Measurements from ENCODE around the gene UBL4B.
"Not testable (repeated sequence)": the region's sequence is repeated elsewhere in the genome, so short reads cannot be mapped to it uniquely, and the experiment has no call there.

UBL4B gene, protein sequence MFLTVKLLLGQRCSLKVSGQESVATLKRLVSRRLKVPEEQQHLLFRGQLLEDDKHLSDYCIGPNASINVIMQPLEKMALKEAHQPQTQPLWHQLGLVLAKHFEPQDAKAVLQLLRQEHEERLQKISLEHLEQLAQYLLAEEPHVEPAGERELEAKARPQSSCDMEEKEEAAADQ

DNA sequence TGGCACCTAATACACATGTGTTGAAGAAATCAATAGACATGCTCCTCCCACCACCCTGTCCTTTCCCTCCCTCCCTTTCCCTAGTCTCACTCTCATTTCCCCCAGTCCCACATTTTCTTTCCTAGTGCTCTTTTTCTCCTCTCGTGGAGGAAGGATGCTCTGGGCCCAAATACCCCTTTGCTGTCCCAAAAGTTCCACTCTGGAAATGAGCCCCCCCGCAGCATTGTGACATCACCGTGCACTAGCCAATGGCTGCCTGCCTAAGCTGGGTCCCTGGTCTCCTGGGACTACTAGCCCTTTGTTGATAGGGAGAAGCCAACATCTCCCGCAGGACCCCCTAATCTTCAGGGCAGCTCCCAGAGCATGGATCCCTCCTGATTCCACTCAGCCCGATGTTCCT is at the start of gene UBL4B:
TSS of gene UBL4B (plus strand) at position 301 of the 400 bp plus-strand sequence. CDS start at position 393, 92 bp downstream.
- no peak for DNase-seq

DNA sequence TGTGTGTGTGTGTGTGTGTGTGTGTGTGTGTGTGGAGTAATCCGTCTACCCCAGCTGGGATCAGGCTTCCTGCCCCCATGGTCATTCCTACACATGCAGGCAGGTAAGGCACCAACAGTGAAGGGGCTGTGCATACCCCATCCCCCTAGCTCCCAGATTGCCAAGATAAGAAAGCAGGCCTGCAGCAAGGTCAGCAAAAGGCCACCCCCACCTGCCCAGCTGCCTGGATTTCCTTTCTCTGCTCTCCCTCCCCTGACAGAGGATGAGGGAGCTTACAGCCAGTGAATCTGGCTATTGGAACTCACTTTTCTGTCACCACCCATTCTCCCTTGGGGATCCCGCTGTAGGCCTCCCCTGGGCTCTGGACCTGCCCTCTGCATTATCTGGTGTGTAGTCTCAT is 49.6 kb upstream of the UBL4B start:
- no peak for DNase-seq

DNA sequence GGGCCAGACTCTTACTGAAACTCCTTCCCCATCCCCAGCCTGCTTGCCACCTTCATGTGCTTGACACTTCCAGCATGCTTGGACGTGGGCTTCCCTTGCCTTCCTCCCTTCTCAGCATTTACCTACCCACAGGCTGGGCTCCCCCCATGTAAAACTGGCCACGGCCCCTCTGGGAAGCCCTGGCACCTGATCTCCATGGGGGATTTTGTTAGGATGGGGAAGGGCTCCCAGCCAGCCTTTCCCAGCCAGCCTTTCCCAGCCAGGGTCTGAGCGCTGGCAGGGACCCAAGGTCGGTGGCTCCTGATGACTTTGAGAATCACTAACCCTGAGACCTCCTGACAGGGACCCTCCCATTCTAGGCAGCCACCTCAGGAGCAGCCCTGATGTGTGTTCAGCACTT is 48.5 kb upstream of the UBL4B start:
- no peak for DNase-seq

DNA sequence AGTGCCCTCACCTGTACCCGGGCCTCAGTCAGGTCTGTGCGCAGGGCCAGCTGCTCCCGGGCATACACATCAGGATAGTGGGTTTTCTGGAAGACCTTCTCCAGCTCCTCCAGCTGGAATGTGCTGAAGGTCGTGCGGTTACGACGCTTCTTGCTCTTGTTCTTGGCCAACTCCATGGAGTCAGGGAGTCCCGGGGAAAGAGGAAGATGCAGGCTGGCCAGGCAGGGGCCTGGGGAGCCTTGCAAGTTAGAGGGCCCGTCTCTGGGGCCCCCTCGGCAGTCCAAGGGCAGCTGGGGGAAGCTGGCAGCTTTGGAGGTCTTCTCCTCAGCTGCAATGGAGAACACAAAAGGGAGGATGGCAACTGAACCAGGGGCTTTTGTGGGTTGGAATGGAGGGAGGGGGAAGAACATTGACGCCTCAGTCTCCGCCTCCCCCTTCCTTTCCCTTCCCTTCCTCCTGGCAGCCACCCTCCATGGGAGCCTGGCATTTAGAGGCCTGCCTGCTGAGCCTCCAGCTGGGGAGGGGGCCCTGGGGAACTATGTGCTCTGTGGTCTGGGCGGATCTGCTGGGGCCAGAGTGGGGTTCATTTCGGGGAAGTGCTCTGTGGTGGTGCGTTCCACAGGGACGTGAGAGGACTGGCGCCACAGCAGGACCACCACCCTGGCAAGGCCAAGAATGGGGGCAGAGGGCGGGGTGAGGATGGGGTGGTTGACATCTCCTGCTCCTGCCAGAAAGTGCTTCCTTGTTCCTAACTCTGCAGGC is 47.5 kb upstream of the UBL4B start:
- DNase-seq = no peak

DNA sequence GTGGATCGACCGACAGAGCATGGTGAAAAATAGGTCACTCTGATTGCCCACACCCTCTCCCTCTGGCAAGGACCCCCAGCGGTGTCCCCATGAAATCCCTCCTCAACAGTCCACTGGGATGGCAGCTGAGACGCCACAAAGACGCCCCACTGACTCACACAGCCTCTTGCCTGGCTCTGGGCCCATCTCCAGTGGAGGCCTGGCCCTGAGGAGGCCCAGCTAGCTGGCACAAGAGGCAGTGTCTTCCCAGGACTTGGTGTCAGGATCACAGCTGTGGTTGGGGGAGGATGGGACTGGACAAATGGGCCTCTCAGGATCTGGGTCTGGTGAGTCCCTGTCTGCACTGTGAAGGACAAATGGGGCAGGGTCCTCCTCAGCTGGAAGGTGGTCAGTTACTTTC is 46.4 kb upstream of the UBL4B start:
- no peak for DNase-seq

DNA sequence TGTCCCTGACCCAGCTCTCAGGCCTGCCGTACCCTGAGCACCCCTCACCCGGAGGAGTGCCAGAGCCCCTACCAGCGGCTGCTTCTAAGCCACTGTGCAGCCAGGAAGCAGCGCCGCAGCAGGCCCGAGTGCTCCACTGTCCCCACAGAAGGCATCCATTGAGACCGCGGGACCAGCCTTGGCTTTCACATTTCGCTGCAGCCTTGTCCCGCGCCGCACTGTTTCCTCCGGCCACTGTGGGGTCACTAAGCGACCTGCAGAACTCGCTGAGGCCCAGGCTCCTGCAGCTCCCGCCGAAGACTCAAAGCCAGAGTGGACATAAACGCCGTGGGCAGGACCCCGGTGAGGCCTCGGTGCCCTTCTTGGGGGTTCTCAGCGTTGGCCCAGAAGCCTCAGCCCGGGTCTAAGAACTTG is 44.8 kb upstream of the UBL4B start:
- no peak for DNase-seq

DNA sequence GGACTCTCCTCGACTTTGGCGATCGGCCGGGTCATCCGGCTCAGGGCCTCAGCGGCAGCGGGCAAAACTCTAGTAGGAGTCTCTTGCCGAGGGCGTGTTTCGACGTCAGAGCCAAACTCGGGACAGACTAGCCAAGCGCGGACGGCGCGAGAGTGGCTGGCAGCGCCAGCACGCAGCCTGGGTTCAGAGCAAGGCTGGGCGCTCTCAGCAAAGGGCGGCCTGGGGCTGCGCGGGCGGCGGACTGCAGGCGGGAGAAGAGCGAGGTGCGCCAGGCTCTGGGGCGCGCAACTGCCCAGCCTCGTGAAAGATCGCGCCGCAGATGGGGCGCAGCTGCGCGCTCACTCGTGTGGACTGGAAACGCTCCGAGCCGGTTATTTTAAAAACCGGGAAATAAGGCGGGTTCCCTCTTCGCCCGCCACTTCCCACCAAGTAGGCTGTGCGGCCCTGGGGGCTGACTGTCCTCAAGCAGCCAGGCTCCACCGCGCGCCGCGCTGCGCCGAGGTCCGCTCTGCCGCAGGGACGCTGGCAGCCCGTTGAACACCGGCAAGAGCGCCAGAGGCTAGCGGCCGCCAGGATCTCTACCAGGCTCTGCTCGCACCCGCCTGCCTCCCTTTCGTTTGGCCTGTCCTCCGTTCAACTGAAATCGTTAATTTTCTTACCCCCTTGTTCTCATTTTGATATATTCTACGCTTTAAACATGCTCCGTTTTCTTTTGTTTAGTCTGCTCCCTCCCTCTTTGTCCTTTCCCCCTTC is 44.2 kb upstream of the UBL4B start:
- DNase-seq = no peak

DNA sequence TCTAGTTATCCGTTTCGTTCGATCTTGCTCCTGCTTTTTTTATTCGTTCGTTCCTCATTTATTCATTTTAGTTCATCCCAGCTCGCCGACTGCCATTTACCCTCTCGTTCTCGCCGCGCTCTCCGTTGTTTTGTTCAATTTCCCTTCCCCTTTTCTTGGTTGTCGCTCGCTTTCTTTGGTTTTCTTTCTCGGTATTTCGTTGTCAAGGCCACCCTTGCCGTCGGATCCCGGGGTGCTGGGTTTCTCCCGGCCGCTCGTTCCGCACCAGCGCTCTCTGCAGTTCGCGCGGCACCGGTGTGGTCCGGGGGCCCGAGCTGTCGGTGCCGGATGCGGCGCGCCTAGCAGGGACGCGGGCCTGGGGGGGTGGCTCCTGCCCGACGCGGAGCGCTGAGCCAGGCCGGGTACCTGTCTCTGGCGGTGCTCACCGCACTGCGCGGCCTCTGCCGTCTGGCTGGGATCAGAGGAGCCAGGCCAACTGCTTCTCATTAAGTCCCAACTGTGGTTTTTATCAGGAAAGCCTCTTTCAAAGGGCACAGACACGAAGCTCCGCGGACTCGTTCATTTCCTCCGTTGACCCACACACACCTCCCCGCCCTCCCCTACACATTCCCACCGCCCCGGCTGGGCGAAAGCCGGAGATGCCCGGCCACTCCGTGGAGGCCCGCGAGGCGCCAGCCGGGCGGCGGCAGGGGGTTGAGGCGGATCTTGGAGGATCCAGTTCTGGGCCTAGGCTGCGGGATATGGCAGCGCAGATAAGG is 43.4 kb upstream of the UBL4B start:
- DNase-seq = no peak

DNA sequence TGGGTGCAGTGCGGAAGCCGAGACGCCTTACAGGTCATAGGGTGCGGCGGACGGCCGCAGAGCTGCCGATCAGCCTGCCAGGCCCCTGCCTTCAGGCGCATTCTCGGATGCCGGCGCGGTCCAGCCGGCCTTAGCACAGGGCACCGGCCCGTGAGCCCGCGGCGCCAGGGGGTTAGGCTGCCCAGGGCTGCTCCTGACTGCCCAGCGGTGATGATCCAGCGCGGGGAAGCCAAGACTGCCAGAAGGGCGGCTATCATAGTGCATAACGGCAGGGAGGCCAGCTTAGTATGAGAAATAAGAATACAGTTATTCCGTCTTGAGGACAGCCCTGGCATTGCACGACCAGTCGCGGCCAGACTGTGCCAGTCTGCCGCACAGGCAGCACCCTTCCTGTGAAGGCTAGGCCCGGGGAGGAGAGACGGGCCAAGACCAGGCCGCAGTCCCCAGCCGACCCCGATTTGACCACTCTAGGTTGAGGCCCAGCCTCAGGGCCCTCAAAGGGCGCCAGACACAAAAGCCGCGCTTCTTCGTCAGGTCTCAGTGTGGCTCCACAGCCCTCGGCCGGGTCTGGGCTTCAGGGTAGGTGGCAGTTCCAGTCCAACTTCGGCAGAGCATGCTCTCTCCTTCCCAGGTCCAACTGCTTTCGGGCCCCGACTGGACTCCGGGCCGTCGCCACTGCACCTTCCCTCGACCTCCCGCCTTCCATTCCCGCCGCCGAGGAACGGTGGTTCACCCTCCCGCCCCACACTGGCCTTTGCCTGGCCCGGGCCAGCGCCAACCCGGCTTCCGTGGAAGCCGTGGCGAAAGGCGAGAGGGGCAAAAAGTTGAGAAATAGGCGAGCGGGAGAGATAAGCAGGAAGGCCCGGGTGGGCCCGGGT is 42.6 kb upstream of the UBL4B start:
- DNase-seq = no peak

DNA sequence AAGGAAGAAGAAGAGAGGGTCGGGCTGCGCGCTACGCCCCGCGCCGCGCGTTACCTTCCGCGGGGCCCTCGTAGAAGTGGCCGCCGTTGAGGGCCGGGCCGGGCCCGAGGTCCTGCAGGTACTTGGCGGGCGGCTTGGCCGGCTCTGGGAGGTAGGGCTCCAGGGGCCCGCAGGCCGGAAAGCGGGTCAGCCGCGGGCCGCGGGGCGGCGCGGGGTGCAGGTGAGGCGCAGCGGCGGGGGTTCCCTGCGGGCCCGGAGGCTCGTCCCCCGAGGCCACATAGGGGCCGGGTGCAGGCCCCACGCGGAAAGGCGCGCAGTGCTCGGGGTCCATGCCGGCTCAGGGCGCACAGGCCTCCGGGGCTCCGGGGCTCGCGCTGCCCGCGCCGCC is 42.0 kb upstream of the UBL4B start:
- no peak for DNase-seq

DNA sequence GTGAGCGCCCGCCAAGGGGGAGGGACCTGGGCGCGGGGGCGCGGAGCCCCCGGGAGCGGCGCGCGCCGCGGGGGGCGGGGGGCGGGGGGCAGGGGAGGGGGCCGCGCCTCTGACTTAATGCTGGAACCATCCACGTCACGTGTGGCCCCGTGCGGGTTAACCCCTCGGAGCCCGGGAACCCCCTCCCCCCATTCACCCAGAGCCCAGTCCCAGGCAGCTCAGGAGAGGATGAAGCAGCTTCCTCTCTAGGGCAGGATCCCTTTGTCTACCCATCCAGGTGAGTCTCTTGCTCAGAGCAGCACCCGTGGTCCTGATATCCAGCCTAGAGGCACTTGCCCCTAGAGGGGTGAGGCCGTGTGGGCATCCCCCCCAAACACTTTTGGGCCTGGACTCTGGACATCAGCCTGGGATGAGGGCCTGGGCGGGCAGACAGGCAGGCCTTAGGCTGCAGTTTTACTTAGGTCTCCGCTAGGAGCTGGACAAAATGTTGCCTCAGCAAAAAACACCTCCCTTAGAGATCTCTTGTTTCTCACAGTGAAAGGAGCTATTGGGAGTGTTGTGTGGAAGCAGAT is 41.5 kb upstream of the UBL4B start, which contains the start of gene ALX3:
TSS of gene ALX3 (minus strand) at position 2 of the 572 bp plus-strand sequence. CDS start 60 bp downstream, outside the sequence.
- DNase-seq = no peak

DNA sequence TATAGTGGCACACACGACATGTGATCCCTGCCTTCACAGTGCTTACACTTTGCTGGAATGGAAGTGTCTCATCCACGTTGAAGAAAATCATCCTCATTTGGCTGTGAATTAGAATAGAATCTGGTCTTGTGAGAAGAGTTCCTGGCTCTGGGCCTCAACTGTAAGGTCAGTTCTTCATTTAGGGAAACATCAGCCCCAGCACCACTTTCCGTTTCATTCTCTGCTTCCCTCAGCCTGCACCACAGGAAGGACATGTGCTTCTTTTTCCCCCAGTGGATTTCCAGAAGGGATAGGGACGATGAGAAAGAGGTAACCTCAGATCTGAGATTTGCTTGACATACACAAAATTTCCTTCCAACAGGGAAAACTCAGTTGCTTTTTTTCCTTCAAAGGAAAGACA is 38.1 kb upstream of the UBL4B start:
- no peak for DNase-seq

DNA sequence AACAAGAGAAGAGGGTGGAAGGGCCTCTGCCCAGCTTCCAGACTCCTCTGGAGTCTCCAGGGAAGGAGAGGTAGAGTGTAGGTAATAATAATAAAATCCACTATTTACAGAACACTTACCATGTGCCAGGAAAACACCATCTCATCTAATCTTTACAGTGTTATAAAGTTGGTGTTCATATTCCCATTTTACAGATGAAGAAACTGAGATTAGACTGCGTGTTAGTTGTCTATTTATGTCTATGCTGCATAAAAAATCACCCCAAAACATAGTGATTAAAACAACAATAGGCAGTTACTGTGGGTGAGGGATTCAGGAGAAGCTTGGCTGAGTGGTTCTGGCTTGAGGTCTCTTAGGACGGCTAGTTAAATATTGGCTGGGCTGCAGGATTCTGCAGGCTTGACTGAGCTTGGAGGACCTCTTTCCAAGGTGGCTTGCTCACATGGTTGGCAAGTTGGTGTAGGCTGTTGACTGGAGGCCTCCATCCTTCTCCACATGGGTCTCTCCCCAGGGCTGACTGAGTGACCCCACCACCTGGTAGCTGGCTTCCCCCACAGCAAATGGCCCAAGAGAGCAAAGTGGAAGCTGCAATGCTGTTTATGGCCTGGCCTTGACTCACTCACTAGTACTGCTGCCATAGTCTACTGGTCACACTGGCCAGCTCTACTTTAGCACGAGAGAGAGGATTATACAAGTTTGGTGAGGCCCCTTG is 35.3 kb upstream of the UBL4B start:
- no peak for DNase-seq

DNA sequence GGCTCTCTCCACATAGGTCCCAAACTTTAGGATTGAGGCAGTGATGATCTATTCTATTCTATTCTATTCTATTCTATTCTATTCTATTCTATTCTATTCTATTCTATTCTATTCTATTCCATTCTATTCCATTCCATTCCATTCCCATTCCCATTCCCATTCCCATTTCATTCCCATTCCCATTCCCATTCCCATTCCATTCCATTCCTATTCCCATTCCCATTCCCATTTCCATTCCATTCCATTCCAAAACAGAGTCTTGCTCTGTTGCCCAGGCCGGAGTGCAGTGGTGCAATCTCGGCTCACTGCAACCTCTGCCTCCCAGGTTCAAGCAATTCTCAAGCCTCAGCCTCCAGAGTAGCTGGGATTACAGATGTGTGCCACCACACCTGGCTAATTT is 32.2 kb upstream of the UBL4B start:
- not testable (repeated sequence) for DNase-seq

DNA sequence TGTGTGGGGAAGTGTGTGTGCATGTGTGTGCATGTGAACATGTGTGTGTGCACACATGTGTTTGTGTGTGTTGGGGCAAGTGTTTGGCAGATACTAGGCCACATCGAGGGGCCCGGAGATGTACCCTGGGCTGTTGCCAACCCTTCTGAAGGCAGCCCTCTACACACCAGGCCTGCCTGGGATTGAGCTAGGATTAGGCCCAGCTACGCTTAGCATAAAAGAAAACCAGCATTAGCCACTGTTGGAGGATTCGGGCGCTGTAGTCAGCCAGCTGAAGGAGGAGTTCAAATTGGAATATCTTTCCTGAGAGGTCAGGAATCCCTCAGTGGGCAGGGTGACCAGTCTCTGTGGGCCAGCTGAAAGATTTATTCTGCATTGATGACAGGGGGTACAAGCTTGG is 31.2 kb upstream of the UBL4B start:
- DNase-seq = no peak

DNA sequence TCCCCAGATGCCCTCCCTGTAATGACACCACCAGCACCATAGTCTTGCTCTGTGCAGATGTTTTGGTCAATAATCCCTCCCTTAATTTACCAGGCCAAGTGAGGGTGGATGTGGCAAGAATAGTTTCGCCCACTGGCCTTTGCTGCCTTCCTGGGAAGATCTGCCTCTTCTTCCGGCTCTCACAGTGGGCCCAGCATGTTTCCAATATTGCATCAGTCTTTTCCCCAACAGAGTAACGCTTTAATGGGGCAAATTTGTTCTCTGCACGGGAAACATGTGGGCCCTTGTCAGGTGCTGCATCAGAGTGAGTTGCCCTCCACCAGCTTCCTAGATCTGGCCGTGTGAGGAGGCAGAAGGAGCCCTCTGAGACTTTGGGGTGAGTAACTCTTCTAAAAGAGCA is 29.8 kb upstream of the UBL4B start:
- no peak for DNase-seq

DNA sequence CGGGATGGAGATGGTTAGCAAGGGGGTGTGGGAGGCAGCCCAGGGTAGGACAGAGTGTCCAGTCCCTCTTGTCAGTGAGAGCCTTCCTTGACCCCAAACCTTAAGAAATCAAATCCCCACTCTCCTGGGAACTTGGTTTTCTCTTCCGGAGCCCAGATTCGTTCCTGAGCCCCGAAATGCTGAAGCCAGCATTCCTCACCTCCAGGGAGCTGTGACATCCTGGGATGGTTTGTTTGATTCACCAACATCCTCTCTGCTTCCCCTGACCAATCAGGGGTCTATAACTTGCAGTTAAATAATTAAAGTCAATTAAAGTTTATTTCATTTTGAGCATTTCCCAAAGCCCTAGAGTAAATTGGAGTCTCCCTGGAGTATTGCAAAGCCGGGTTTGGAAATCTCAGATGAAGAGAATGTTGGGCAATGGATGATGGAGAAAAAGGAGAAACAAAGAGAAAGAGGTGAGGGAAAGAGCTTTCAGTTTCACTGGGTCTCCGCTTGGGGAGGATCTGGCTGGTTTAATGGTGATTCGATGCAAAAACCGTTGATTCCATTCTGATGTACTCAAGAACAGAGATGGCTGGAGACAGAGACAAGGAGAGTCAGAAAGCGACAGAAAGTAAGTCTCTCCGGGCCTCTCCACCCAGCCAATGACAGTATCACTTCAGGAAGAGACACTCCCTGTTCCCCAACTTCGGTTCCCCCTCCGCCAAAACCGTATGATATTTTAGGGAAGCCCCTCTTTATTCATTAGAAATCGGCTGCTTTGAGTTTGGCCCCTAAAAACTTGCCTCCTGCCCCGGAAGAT is 29.0 kb upstream of the UBL4B start:
- DNase-seq = no peak

DNA sequence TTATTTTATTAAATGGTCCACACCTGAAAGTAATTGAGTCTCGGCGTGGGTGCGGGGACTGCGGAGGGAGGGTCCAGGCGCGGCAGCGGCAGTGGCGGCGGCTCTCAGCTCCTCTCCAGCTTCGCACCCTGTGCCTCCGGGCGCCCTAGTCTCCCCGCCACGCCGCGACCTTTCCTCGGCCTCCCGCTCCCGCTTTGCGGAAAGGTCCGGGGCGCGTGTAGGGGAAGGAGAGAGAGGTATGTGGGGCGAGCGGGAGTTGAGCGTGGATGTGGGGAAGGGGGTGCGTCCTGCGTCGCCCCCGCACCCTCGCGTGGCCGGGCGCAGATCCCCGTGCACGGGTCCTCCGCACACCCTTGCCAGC is 28.4 kb upstream of the UBL4B start:
- DNase-seq = no peak

DNA sequence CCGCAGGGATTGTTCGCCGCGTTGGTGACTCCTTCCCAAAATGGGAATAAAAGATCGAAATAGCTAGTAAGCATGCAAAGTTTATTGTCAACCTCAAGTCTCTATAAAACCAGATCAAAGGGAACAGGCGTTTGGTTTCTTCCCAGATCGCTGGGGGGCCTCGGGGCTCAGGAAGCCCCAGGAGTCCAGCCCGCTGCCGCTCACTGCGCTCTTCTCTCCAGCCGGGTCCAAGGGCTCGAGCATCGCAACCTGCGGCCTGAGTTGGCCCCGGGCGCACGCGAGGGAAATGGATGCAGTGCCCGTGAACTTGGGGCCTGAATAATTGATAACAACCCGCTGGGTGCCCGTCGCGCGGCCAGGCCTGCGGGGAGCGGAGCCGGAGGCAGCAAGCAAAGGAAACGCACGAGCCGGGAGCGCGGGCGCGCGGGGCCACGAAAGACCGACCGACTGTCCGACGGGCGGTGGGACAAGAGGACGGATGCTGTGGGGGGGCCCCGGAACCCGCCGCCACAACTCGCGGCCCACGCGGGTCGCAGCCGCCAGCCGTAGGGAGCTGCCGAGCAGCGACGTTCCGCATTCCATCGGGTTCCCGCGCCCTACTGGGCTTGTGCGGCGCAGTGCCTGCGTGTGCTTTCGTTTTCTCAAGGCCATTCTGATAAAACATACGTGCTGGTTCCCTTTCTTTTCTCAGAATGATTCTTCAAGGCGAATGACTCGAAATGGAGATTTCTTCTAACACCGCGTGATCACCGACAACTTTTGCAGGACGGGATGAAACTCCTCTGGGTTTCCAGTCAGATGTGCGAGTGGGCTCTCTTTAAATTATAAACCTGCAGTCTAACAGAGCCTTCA is 27.8 kb upstream of the UBL4B start:
- DNase-seq = no peak

All from GF-D8 (cell line).